ENCODE results near the gene DHCR7. TPM values are rescaled to one million over a fixed set of nuclear protein-coding genes. Genes with fewer than 3 reads are reported as not detected.

The DHCR7 gene
- total RNA-seq, 1 donor from 2014 or later, result 145 TPM

GRCh38 chr11:71488681-71489270, 40.6 kb upstream of the DHCR7 start:
- DNase-seq, result no peak
- H3K9me3 Mint-ChIP-seq (ENCODE audit: unreplicated experiment), result peaks cover 6% of the 10 kb centered on the region
- TF ChIP-seq CTCF (IDR thresholded peaks at IDR 0.05; ENCODE audit: partially characterized antibody, unreplicated experiment), result no peak
- no peak overlapping the region for H3K4me3 Mint-ChIP-seq (ENCODE audit: unreplicated experiment)
- peaks cover 25% of the 10 kb centered on the region for H3K36me3 Mint-ChIP-seq (ENCODE audit: unreplicated experiment)
- no peak overlapping the region for H3K27ac Mint-ChIP-seq (ENCODE audit: unreplicated experiment)
- peaks cover 7% of the 10 kb centered on the region for H3K27me3 Mint-ChIP-seq (ENCODE audit: unreplicated experiment)
- H3K4me1 Mint-ChIP-seq (ENCODE audit: low read depth, unreplicated experiment), result peaks cover 3% of the 10 kb centered on the region

- no peak overlapping the region for H3K4me3 Mint-ChIP-seq (ENCODE audit: unreplicated experiment)
- no peak for DNase-seq
- H3K4me1 Mint-ChIP-seq (ENCODE audit: low read depth, unreplicated experiment), result peaks cover 3% of the 10 kb centered on the region
- peaks cover 7% of the 10 kb centered on the region for H3K27me3 Mint-ChIP-seq (ENCODE audit: unreplicated experiment)
- H3K27ac Mint-ChIP-seq (ENCODE audit: unreplicated experiment), result no peak overlapping the region
- H3K9me3 Mint-ChIP-seq (ENCODE audit: unreplicated experiment), result peaks cover 9% of the 10 kb centered on the region
- TF ChIP-seq CTCF (IDR thresholded peaks at IDR 0.05; ENCODE audit: partially characterized antibody, unreplicated experiment), result no peak
- H3K36me3 Mint-ChIP-seq (ENCODE audit: unreplicated experiment), result peaks cover 38% of the 10 kb centered on the region
Observed at GRCh38 chr11:71486320-71486719, 38.1 kb upstream of the DHCR7 start.

GRCh38 chr11:71485466-71485865, 37.3 kb upstream of the DHCR7 start:
- Mint-ChIP-seq H3K27ac (ENCODE audit: unreplicated experiment) (no peak overlapping the region), H3K36me3 (ENCODE audit: unreplicated experiment) (peaks cover 36% of the 10 kb centered on the region), H3K4me3 (ENCODE audit: unreplicated experiment) (no peak overlapping the region), H3K4me1 (ENCODE audit: low read depth, unreplicated experiment) (peaks cover 3% of the 10 kb centered on the region), H3K9me3 (ENCODE audit: unreplicated experiment) (peaks cover 9% of the 10 kb centered on the region), H3K27me3 (ENCODE audit: unreplicated experiment) (peaks cover 7% of the 10 kb centered on the region)
- DNase-seq, result no peak
- no peak for TF ChIP-seq CTCF (IDR thresholded peaks at IDR 0.05; ENCODE audit: partially characterized antibody, unreplicated experiment)

- Mint-ChIP-seq H3K4me3 (ENCODE audit: unreplicated experiment) (no peak overlapping the region), H3K9me3 (ENCODE audit: unreplicated experiment) (peaks cover 9% of the 10 kb centered on the region), H3K36me3 (ENCODE audit: unreplicated experiment) (peaks cover 36% of the 10 kb centered on the region), H3K27me3 (ENCODE audit: unreplicated experiment) (peaks cover 7% of the 10 kb centered on the region), H3K4me1 (ENCODE audit: low read depth, unreplicated experiment) (peaks cover 3% of the 10 kb centered on the region), H3K27ac (ENCODE audit: unreplicated experiment) (no peak overlapping the region)
- no peak for TF ChIP-seq CTCF (IDR thresholded peaks at IDR 0.05; ENCODE audit: partially characterized antibody, unreplicated experiment)
- no peak for DNase-seq
Observed at GRCh38 chr11:71485063-71485399, 36.8 kb upstream of the DHCR7 start.

GRCh38 chr11:71484248-71485062, 36.3 kb upstream of the DHCR7 start:
- H3K4me1 Mint-ChIP-seq (ENCODE audit: low read depth, unreplicated experiment), result peaks cover 3% of the 10 kb centered on the region
- DNase-seq, result no peak
- H3K4me3 Mint-ChIP-seq (ENCODE audit: unreplicated experiment), result no peak overlapping the region
- peaks cover 5% of the 10 kb centered on the region for H3K27me3 Mint-ChIP-seq (ENCODE audit: unreplicated experiment)
- peaks cover 8% of the 10 kb centered on the region for H3K9me3 Mint-ChIP-seq (ENCODE audit: unreplicated experiment)
- H3K36me3 Mint-ChIP-seq (ENCODE audit: unreplicated experiment), result peaks cover 39% of the 10 kb centered on the region
- TF ChIP-seq CTCF (IDR thresholded peaks at IDR 0.05; ENCODE audit: partially characterized antibody, unreplicated experiment), result no peak
- peak overlapping the region; percentile 2 for H3K27ac Mint-ChIP-seq (ENCODE audit: unreplicated experiment)

Data from glutamatergic neuron (in vitro differentiated cells).